Astrocyte of the cerebellum (primary cell): ENCODE data around the gene CDH26.

Experiments
- DNase-seq: peaks from one replicate; pipeline ENCODE4 v3.0.0-alpha.2; 2011; ENCODE audit warnings: low read depth
- H3K4me3 ChIP-seq: 2 replicates; pipeline ENCODE4 v1.5.1; 2011; ENCODE audit warnings: mild to moderate bottlenecking, low read depth, low read length, moderate library complexity
- CTCF ChIP-seq: IDR thresholded peaks from 2 replicates; pipeline ENCODE4 v1.5.1; 2012; ENCODE audit warnings: low read length, low read depth, moderate library complexity, mild to moderate bottlenecking; ENCODE audit errors: missing control alignments
- in situ Hi-C: cut with HindIII; loops from 2 replicates; pipeline ENCODE4 v1.10.0; 2017; ENCODE audit warnings: low sequenced_read_pairs

The CDH26 gene

GRCh38 chr20:59977086-59977485, 18.9 kb downstream of the CDH26 start:
- H3K4me3 ChIP-seq, result no peak overlapping the region
- in situ Hi-C loops, result no loop called here
- DNase-seq, result no peak
- TF ChIP-seq CTCF, result no peak

DNA sequence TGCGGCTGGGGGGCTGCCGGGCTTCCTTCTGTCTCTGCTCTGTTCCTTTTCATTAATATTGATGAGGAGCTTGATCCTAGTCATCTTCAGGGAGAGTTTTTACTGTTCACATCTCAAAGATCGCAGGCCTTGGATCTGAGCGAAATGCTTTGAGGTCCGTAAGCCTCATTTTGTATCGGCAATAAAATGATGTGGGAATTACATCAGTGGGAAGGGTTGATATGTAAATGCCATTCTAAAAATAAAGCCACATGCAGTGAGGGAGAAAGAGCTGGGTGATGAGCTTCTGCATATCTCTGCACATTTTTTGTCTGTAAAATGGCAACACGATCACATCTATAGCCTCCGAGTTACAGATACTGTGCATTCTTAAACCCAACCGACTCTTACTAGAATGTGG, 24.9 kb downstream of the CDH26 start:
- no peak for DNase-seq
- H3K4me3 ChIP-seq, result no peak overlapping the region
- in situ Hi-C loops, result no loop called here
- TF ChIP-seq CTCF, result no peak

DNA sequence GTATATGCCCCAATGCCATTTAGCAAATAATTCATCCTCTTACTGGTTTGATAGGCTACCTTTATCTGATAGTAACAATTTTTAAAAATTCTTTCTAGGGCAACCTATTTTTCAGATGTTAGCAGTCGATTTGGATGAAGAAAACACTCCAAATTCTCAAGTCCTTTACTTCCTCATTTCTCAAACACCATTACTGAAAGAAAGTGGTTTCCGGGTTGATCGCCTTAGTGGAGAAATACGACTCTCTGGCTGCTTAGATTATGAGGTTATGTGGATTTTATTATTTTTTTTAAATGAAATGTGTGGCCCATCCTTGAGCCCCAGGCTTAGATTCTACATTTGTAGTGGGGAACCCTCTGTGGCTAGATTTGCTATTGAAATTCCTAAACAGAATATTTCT, 26.3 kb downstream of the CDH26 start:
- TF ChIP-seq CTCF, result no peak
- in situ Hi-C loops, result no loop called here
- H3K4me3 ChIP-seq, result no peak overlapping the region
- no peak for DNase-seq

DNA sequence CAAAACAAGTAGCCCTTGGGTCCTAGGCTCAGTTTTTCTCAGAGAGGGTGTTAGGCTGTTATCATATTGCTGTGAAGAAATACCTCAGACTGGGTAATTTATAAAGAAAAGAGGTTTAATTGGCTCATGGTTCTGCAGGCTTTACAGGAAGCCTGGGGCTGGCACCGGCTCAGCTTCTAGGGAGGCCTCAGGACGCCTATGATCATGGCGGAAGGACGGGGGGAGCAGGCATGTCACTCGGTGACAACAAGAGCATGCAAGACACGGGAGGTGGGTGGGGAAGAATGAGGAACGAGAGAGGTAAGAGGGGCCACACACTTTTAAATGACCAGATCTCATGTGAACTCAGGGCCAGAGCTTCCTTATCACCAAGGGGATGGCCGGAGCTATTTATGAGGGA, 26.9 kb downstream of the CDH26 start:
- in situ Hi-C loops, result no loop called here
- H3K4me3 ChIP-seq, result no peak overlapping the region
- no peak for DNase-seq
- no peak for TF ChIP-seq CTCF

DNA sequence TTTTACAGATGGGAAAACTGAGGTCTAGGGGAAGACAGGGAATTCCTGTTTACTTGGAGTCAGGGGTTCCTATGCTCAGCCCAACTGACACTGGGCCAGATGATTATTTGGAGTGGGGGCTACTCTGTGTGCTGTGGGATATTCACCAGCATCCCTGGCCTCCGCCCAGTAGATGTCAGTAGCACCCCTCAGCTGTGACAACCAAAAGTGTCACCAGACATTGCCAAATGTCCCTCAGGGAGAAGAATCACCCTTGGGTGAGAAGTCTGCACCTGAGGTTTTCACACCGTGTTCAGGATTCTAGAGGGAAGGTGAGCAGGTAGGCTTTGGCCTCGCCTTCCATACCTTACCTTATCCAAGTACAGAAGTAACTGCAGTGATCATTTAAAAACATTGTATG, 27.6 kb downstream of the CDH26 start:
- no peak for TF ChIP-seq CTCF
- in situ Hi-C loops, result no loop called here
- H3K4me3 ChIP-seq, result no peak overlapping the region
- DNase-seq, result no peak

DNA sequence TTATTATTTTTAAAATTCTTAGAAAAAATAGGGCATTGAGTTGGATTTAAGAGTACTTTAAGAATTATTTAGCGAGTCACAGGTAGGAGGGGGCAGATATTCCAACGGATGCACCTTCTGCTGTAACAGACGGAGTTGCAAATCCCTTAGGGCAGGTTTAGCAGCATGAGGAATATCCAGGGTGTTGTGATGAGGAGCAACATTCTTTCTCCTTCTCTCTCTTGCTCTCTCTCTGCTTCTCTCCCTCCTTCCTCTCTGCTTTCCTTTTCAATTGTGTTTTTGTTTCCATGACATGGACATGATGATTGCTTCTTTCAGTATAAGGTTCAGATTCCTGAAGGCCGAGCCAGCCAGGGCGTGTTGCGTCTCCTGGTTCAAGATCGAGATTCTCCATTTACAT, 28.9 kb downstream of the CDH26 start:
- TF ChIP-seq CTCF, result no peak
- H3K4me3 ChIP-seq, result no peak overlapping the region
- in situ Hi-C loops, result no loop called here
- DNase-seq, result no peak

GRCh38 chr20:59988141-59988540, 29.9 kb downstream of the CDH26 start:
- no peak overlapping the region for H3K4me3 ChIP-seq
- no peak for DNase-seq
- no peak for TF ChIP-seq CTCF
- in situ Hi-C loops, result no loop called here
